A673 (cell line): ENCODE data around the gene FAU. TPM values are rescaled to one million over a fixed set of nuclear protein-coding genes. Genes with fewer than 3 reads are reported as not detected.

Source experiments
- Bru-seq: library from RNA; stranded (reverse); fragments of 400-500 nt; gene quantifications from one replicate; lab custom pipeline; 2021; lab: Mats Ljungman, UMichigan
- BruChase-seq, 2 experiments: library from RNA; stranded (reverse); fragments of 400-500 nt; gene quantifications; one replicate each; lab custom pipeline; 2021; lab: Mats Ljungman, UMichigan
- BruUV-seq: library from RNA; stranded (reverse); fragments of 400-500 nt; replicated peaks from 2 replicates; lab custom pipeline; 2021; lab: Mats Ljungman, UMichigan
- CTCF ChIA-PET: fragments of 300-600 bp; sonication (Branson Sonifier 250); formaldehyde crosslinking; loops from one replicate; lab custom pipeline; 2022; ENCODE audit warnings: antibody characterized with exemption; lab: Charles Lee
- POLR2A ChIA-PET: fragments of 300-600 bp; sonication (Branson Sonifier 250); formaldehyde crosslinking; loops from one replicate; lab custom pipeline; 2022; ENCODE audit warnings: antibody characterized with exemption; ENCODE audit not compliant: low non-redundant PET; lab: Charles Lee
- DNase-seq: peaks from one replicate; pipeline ENCODE4 v3.0.0-alpha.2; 2015; ENCODE audit warnings: low spot score
- H3K27ac ChIP-seq: fragments of 200-600 bp; sonication (generic); 2 replicates; pipeline ENCODE4 v1.5.1; 2016; ENCODE audit warnings: mixed run types, low read depth, mild to moderate bottlenecking, mixed read lengths, antibody characterized with exemption, low read length; ENCODE audit not compliant: poor library complexity, severe bottlenecking
- H3K27me3 ChIP-seq: fragments of 200-600 bp; sonication (generic); replicated peaks from 2 replicates; pipeline ENCODE4 v1.6.1; 2017; ENCODE audit warnings: mixed run types, low read depth, mild to moderate bottlenecking, mixed read lengths, antibody characterized with exemption, low read length; ENCODE audit not compliant: insufficient read depth, poor library complexity
- H3K36me3 ChIP-seq: fragments of 200-600 bp; sonication (generic); 2 replicates; pipeline ENCODE4 v1.6.1; 2016; ENCODE audit warnings: mixed run types, mild to moderate bottlenecking, mixed read lengths, antibody characterized with exemption, low read length; ENCODE audit not compliant: insufficient read depth, poor library complexity, severe bottlenecking
- H3K4me1 ChIP-seq: fragments of 200-600 bp; sonication (generic); 2 replicates; pipeline ENCODE4 v1.6.1; 2017; ENCODE audit warnings: mixed run types, mild to moderate bottlenecking, mixed read lengths, antibody characterized with exemption, low read length; ENCODE audit not compliant: insufficient read depth, poor library complexity, severe bottlenecking
- H3K4me3 ChIP-seq: fragments of 200-600 bp; sonication (generic); 2 replicates; pipeline ENCODE4 v1.5.1; 2016; ENCODE audit warnings: low read depth, mixed run types, mild to moderate bottlenecking, mixed read lengths, low read length; ENCODE audit not compliant: poor library complexity, severe bottlenecking
- H3K9me3 ChIP-seq: fragments of 200-600 bp; sonication (generic); 2 replicates; pipeline ENCODE4 v1.6.1; 2016; ENCODE audit warnings: mixed run types, low read depth, mild to moderate bottlenecking, mixed read lengths, antibody characterized with exemption, low read length; ENCODE audit not compliant: poor library complexity, severe bottlenecking
- EZH2 ChIP-seq: fragments of 200-600 bp; sonication (generic); IDR thresholded peaks from 2 replicates; pipeline ENCODE4 v1.6.1; 2017; ENCODE audit warnings: borderline replicate concordance, low read depth, mild to moderate bottlenecking, mixed read lengths, antibody characterized with exemption, low read length; ENCODE audit not compliant: poor library complexity, severe bottlenecking
- intact Hi-C: fragments of 100-400 bp; cut with micrococcal nuclease; formaldehyde crosslinking; loops from one replicate; pipeline ENCODE4 v1.10.0; 2022; ENCODE audit not compliant: unreplicated experiment
- long read RNA-seq: library from polyadenylated mRNA; stranded (forward); transcript quantifications from one replicate; pipeline ENCODE4 v2.0.0, GENCODE V29; 2022
- total RNA-seq: library from RNA; stranded (reverse); gene quantifications from 2 replicates; pipeline ENCODE4 v1.2.3, GENCODE V29; 2021
- TF ChIP-seq, protein P1 (sequence below): fragments of 300-800, 200-600 bp; sonication (generic); conservative IDR thresholded peaks from 2 replicates; pipeline ENCODE4 v1.5.1; 2017; ENCODE audit warnings: low read depth, mild to moderate bottlenecking, antibody characterized with exemption, low read length, moderate library complexity, mixed read lengths

FAU gene
- total RNA-seq (920 and 956 TPM in 2 replicates), Bru-seq, nascent RNA (percentile 98 among the genes with signal in this experiment), BruChase-seq, experiment 1, labeled RNA remaining after a 2-hour chase (percentile 95 among the genes with signal in this experiment), BruChase-seq, experiment 2, labeled RNA remaining after a 6-hour chase (percentile 98 among the genes with signal in this experiment)
- long read RNA-seq, transcript FAU-207 (5 exons, 847 nt) = major isoform, 534 of 553 reads
- long read RNA-seq, transcript FAU-208 (1 exons, 1,484 nt) = minor isoform, 7 of 553 reads
- long read RNA-seq, partial matches to known transcripts = 5 of 553 reads
- long read RNA-seq, other reads (novel, unspliced or antisense) = 3 of 553 reads

DNA sequence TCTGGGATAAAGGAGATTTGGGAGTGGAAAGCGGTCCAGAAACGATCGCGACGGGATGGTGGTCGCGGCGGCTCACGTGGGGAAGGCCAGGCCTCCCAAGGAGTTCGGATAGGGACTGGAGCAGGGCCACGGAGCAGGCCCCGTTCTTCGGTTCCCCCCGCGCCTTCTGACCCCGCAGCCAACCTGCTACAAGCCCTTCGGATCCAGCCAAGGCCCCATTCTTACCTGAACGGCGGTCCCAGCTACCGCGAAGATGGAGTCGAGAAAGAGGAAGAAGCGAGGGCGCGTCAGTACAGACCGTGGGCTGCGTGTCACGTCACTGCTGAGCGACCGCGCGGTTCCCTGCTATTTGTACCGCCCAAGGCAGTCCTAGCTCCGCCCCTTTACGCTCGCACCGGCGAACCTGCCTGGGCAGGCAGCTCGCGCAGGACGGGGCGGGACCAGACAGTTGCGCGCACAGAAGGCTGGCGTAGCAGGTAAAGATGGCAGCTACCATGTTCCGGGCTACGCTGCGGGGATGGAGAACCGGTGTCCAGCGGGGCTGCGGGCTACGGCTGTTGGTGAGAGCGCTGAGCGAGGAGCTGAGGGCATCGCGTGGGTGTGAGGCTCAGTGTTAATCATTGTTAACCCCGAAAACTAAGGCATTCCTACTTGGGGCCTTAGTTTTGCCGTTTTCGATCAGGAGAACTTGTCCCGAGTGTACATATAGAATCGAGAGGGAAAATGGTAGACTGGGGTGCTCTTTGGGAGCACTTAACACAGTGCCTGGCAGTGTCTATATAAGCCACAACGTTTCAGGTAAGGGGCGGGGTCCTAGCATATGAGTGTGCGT, at the start of gene FAU, which contains the start of gene MRPL49:
Gene FAU, minus strand, starts transcription at position 270 of the 832 bp plus-strand sequence. CDS start 321 bp downstream, outside the sequence.
Gene MRPL49, plus strand, starts transcription at position 457 of the 832 bp plus-strand sequence. Its CDS starts 26 bp downstream, at position 483.
- TSS peak; percentile 76 for BruUV-seq
- Histone ChIP-seq H3K27ac (peak within 1 kb of the TSS; percentile 83), H3K9me3 (no peaks in the 10 kb centered on the region), H3K4me1 (peaks cover 10% of the 10 kb centered on the region), H3K4me3 (peak within 1 kb of the TSS; percentile 89), H3K27me3 (no peaks in the 10 kb centered on the region), H3K36me3 (peaks cover 61% of the 10 kb centered on the region)
- intact Hi-C loops = no loop called here
- ChIA-PET CTCF (interaction anchor here (0.6 to 1.4 kb wide), 9 partner anchors 9 to 311 kb away, joined by 3 to 11 read pairs (median 3); partner anchors contain the start of genes CDC42BPG and TM7SF2), POLR2A (interaction anchor here (0.6 to 1.1 kb wide), 3 partner anchors 10 to 804 kb away, joined by 3 to 6 read pairs (median 4); partner anchors contain the start of genes PRDX5, TM7SF2 and TRMT112)
- TF ChIP-seq, protein P1, sequence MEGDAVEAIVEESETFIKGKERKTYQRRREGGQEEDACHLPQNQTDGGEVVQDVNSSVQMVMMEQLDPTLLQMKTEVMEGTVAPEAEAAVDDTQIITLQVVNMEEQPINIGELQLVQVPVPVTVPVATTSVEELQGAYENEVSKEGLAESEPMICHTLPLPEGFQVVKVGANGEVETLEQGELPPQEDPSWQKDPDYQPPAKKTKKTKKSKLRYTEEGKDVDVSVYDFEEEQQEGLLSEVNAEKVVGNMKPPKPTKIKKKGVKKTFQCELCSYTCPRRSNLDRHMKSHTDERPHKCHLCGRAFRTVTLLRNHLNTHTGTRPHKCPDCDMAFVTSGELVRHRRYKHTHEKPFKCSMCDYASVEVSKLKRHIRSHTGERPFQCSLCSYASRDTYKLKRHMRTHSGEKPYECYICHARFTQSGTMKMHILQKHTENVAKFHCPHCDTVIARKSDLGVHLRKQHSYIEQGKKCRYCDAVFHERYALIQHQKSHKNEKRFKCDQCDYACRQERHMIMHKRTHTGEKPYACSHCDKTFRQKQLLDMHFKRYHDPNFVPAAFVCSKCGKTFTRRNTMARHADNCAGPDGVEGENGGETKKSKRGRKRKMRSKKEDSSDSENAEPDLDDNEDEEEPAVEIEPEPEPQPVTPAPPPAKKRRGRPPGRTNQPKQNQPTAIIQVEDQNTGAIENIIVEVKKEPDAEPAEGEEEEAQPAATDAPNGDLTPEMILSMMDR = no peak
- no peak for TF ChIP-seq EZH2
- DNase-seq = peak; percentile 100

GRCh38 chr11:65170058-65170534, 48.2 kb upstream of the FAU start, which contains the start of gene SPDYC:
SPDYC (plus strand) TSS chr11:65170233; CDS start chr11:65171358, 1,125 bp downstream.
- no TSS peak for BruUV-seq
- Histone ChIP-seq H3K4me1 (no peaks in the 10 kb centered on the region), H3K36me3 (no peaks in the 10 kb centered on the region), H3K27ac (no peak within 1 kb of the TSS), H3K4me3 (no peak within 1 kb of the TSS), H3K27me3 (no peaks in the 10 kb centered on the region), H3K9me3 (no peaks in the 10 kb centered on the region)
- intact Hi-C loops = no loop called here
- ChIA-PET POLR2A (no interaction called here), CTCF (no interaction called here)
- TF ChIP-seq EZH2 = no peak
- TF ChIP-seq, protein P1 = no peak
- no peak for DNase-seq

DNA sequence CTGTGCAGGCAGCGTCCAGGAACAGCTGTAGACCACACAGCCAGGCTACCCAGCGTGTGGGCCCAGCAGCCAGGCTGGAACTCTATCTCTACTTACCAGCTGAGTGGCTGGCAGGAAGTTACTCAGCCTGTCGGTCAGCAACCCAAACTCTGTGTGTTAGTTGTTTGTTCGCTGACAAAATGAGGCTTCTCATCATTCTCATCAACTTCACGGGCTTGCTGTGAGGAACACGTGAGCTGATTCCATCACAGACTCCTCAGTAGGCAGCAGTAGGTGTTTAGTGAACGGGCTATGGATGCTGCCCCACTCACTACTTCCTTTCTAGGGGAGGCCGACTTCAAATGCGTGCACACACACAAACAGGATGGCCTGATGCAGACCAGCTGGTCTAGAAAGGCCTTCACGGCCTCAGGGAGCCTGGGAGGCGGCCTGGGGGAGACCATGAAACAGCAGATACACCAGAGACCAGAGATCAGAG, 47.3 kb upstream of the FAU start:
- TF ChIP-seq, protein P1 = no peak
- no peak for TF ChIP-seq EZH2
- H3K27me3 ChIP-seq = no peaks in the 10 kb centered on the region
- ChIA-PET POLR2A (no interaction called here), CTCF (no interaction called here)
- H3K27ac ChIP-seq = no peak overlapping the region
- H3K4me1 ChIP-seq = no peaks in the 10 kb centered on the region
- BruUV-seq = no TSS peak
- no peaks in the 10 kb centered on the region for H3K36me3 ChIP-seq
- H3K4me3 ChIP-seq = no peak overlapping the region
- intact Hi-C loops = no loop called here
- no peaks in the 10 kb centered on the region for H3K9me3 ChIP-seq
- no peak for DNase-seq
